Suprapubic skin (tissue), 4 donors: Measurements from ENCODE around the gene IL17B. TPM values are rescaled to one million over a fixed set of nuclear protein-coding genes. Genes with fewer than 3 reads are reported as not detected.

Experiments used
- DNase-seq, 2 donors: peaks; one replicate each; pipeline ENCODE4 v3.0.0-alpha.2; 2019; ENCODE audit warnings: low spot score in 2 of 2
- H3K27ac ChIP-seq: fragments of 200-600 bp; sonication (generic); one replicate; pipeline ENCODE4 v1.5.1; 2019
- H3K27me3 ChIP-seq: fragments of 200-600 bp; sonication (generic); one replicate; pipeline ENCODE4 v1.5.1; 2019
- H3K36me3 ChIP-seq: fragments of 200-600 bp; sonication (generic); one replicate; pipeline ENCODE4 v1.5.1; 2019
- H3K4me1 ChIP-seq: fragments of 200-600 bp; sonication (generic); one replicate; pipeline ENCODE4 v1.5.1; 2019
- H3K4me3 ChIP-seq: fragments of 200-600 bp; sonication (generic); one replicate; pipeline ENCODE4 v1.5.1; 2019; ENCODE audit warnings: mild to moderate bottlenecking
- H3K9me3 ChIP-seq: fragments of 200-600 bp; sonication (generic); one replicate; pipeline ENCODE4 v1.5.1; 2019
- CTCF ChIP-seq, 2 donors: fragments of 200-600 bp in 1 of 2; fragments of 450-650 bp in 1 of 2; sonication (generic) in 1 of 2; IDR thresholded peaks; one replicate each; pipeline ENCODE4 v1.5.1; 2016 to 2019; ENCODE audit warnings: antibody characterized with exemption in 2 of 2, mild to moderate bottlenecking in 1 of 2, moderate library complexity in 1 of 2
- EP300 ChIP-seq: sonication (generic); formaldehyde crosslinking; IDR thresholded peaks from one replicate; pipeline ENCODE4 v1.6.1; 2017; ENCODE audit warnings: antibody characterized with exemption
- POLR2A ChIP-seq, 2 donors: fragments of 450-650 bp; IDR thresholded peaks; one replicate each; pipeline ENCODE4 v1.6.1; 2017; ENCODE audit warnings: antibody characterized with exemption in 2 of 2, mild to moderate bottlenecking in 2 of 2, moderate library complexity in 2 of 2
- POLR2AphosphoS5 ChIP-seq, 3 donors: sonication (generic); formaldehyde crosslinking; IDR thresholded peaks; one replicate each; pipeline ENCODE4 v1.6.1; 2017; ENCODE audit warnings: antibody characterized with exemption in 3 of 3
- WGBS: methylation state at CpG from one replicate; pipeline ENCODE4 v1.1.5; 2018; 5-methylcytosine and 5-hydroxymethylcytosine counted together
- total RNA-seq, 4 donors: library from RNA; depleted of rRNA; stranded (reverse); fragments of >200 nt; gene quantifications; one replicate each; pipeline ENCODE4 v1.1.0, GENCODE V29; 2016

IL17B gene
- total RNA-seq, 4 donors from 2014 or later = not detected

GRCh38 chr5:149381986-149382338 is 2.9 kb upstream of the IL17B start:
- H3K4me3 ChIP-seq = no peak overlapping the region
- peak in 1 of 2 donors; percentile 85 for DNase-seq
- H3K27ac ChIP-seq = peak overlapping the region; percentile 38
- H3K36me3 ChIP-seq = no peaks in the 10 kb centered on the region
- no peaks in the 10 kb centered on the region for H3K27me3 ChIP-seq
- 3% methylated on average over 6 of the region's 16 CpGs for WGBS
- no peaks in the 10 kb centered on the region for H3K9me3 ChIP-seq
- H3K4me1 ChIP-seq = peaks cover 7% of the 10 kb centered on the region
- TF ChIP-seq CTCF (IDR thresholded peaks at IDR 0.05) = peak; percentile 64 to 94
- TF ChIP-seq POLR2AphosphoS5 (IDR thresholded peaks at IDR 0.05) = no peak

- H3K4me1 ChIP-seq = peaks cover 7% of the 10 kb centered on the region
- DNase-seq = no peak
- no peak overlapping the region for H3K4me3 ChIP-seq
- H3K27ac ChIP-seq = peak overlapping the region; percentile 14
- no peaks in the 10 kb centered on the region for H3K27me3 ChIP-seq
- no peaks in the 10 kb centered on the region for H3K9me3 ChIP-seq
- no peaks in the 10 kb centered on the region for H3K36me3 ChIP-seq
- no peak for TF ChIP-seq POLR2AphosphoS5 (IDR thresholded peaks at IDR 0.05)
- no peak for TF ChIP-seq POLR2A (IDR thresholded peaks at IDR 0.05)
- no peak for TF ChIP-seq CTCF (IDR thresholded peaks at IDR 0.05)
- no peak for TF ChIP-seq EP300
- WGBS = 65% methylated on average over 7 of the region's 8 CpGs
Observed at GRCh38 chr5:149381261-149381985, 2.3 kb upstream of the IL17B start.

- Histone ChIP-seq H3K4me3 (no peak overlapping the region), H3K27me3 (no peaks in the 10 kb centered on the region), H3K27ac (peak overlapping the region; percentile 44), H3K4me1 (peaks cover 7% of the 10 kb centered on the region), H3K36me3 (no peaks in the 10 kb centered on the region), H3K9me3 (no peaks in the 10 kb centered on the region)
- TF ChIP-seq POLR2A (IDR thresholded peaks at IDR 0.05) (no peak), EP300 (no peak), POLR2AphosphoS5 (IDR thresholded peaks at IDR 0.05) (no peak), CTCF (IDR thresholded peaks at IDR 0.05) (no peak)
- no peak for DNase-seq
- WGBS = 73% methylated on average over 15 of the region's 16 CpGs
Observed at GRCh38 chr5:149380466-149381121, 1.5 kb upstream of the IL17B start.

- no peaks in the 10 kb centered on the region for H3K9me3 ChIP-seq
- no peaks in the 10 kb centered on the region for H3K27me3 ChIP-seq
- DNase-seq = no peak
- peak overlapping the region; percentile 44 for H3K27ac ChIP-seq
- H3K4me3 ChIP-seq = no peak overlapping the region
- TF ChIP-seq POLR2AphosphoS5 (IDR thresholded peaks at IDR 0.05) (no peak), CTCF (IDR thresholded peaks at IDR 0.05) (no peak), EP300 (no peak), POLR2A (IDR thresholded peaks at IDR 0.05) (no peak)
- H3K36me3 ChIP-seq = no peaks in the 10 kb centered on the region
- 98% methylated on average over 5 of the region's 5 CpGs for WGBS
- peaks cover 7% of the 10 kb centered on the region for H3K4me1 ChIP-seq
Observed at GRCh38 chr5:149379818-149380374, 804 bp upstream of the IL17B start.

- no peak for DNase-seq
- Histone ChIP-seq H3K4me1 (peaks cover 7% of the 10 kb centered on the region), H3K36me3 (no peaks in the 10 kb centered on the region), H3K4me3 (no peak overlapping the region), H3K27me3 (no peaks in the 10 kb centered on the region), H3K9me3 (no peaks in the 10 kb centered on the region), H3K27ac (no peak overlapping the region)
- WGBS = 36% methylated on average over 5 of the region's 5 CpGs
- TF ChIP-seq POLR2AphosphoS5 (IDR thresholded peaks at IDR 0.05) (no peak), POLR2A (IDR thresholded peaks at IDR 0.05) (no peak), CTCF (IDR thresholded peaks at IDR 0.05) (no peak), EP300 (no peak)
Observed at GRCh38 chr5:149378241-149378820, 761 bp downstream of the IL17B start.
